Kidney tubule cell (primary cell): ENCODE measurements around the gene BEST3.
"Not testable (repeated sequence)": the region's sequence is repeated elsewhere in the genome, so short reads cannot be mapped to it uniquely, and the experiment has no call there.

Experiments used
- DNase-seq: peaks from one replicate; pipeline ENCODE4 v3.0.0-alpha.2; 2018; ENCODE audit warnings: low spot score

BEST3 gene

GRCh38 chr12:69688021-69688420 lies 11.1 kb downstream of the BEST3 start:
- peak; percentile 91 for DNase-seq

GRCh38 chr12:69687390-69687789 lies 11.7 kb downstream of the BEST3 start:
- DNase-seq, result no peak

GRCh38 chr12:69686731-69687130 lies 12.4 kb downstream of the BEST3 start:
- DNase-seq, result peak; percentile 78

GRCh38 chr12:69685810-69686209 lies 13.3 kb downstream of the BEST3 start:
- peak; percentile 95 for DNase-seq

GRCh38 chr12:69684466-69684865 lies 14.6 kb downstream of the BEST3 start:
- no peak for DNase-seq

- DNase-seq, result no peak
Observed at GRCh38 chr12:69682110-69682755, 16.9 kb downstream of the BEST3 start.

GRCh38 chr12:69679119-69679518 lies 20.0 kb downstream of the BEST3 start:
- no peak for DNase-seq

GRCh38 chr12:69676257-69677012 lies 22.7 kb downstream of the BEST3 start:
- peak; percentile 77 for DNase-seq

GRCh38 chr12:69672195-69672594 lies 26.9 kb downstream of the BEST3 start:
- no peak for DNase-seq

GRCh38 chr12:69671597-69671996 lies 27.5 kb downstream of the BEST3 start:
- DNase-seq, result no peak

- DNase-seq, result no peak
Observed at GRCh38 chr12:69666798-69667197, 32.3 kb downstream of the BEST3 start.

- not testable (repeated sequence) for DNase-seq
Observed at GRCh38 chr12:69664930-69665377, 34.1 kb downstream of the BEST3 start.

GRCh38 chr12:69663726-69664125 lies 35.4 kb downstream of the BEST3 start:
- DNase-seq, result no peak

GRCh38 chr12:69662764-69663163 lies 36.3 kb downstream of the BEST3 start:
- DNase-seq, result peak; percentile 44

GRCh38 chr12:69661386-69661785 lies 37.7 kb downstream of the BEST3 start:
- no peak for DNase-seq

- DNase-seq, result no peak
Observed at GRCh38 chr12:69660164-69660863, 38.8 kb downstream of the BEST3 start.

- no peak for DNase-seq
Observed at GRCh38 chr12:69658203-69658602, 40.9 kb downstream of the BEST3 start.

- peak; percentile 82 for DNase-seq
Observed at GRCh38 chr12:69657376-69658137, 41.5 kb downstream of the BEST3 start.

GRCh38 chr12:69655616-69656340 lies 43.3 kb downstream of the BEST3 start:
- DNase-seq, result peak; percentile 85

- no peak for DNase-seq
Observed at GRCh38 chr12:69653703-69654102, 45.4 kb downstream of the BEST3 start.

- DNase-seq, result no peak
Observed at GRCh38 chr12:69651922-69652321, 47.2 kb downstream of the BEST3 start.
